ENCODE measurements around the gene TLR6. TPM values are rescaled to one million over a fixed set of nuclear protein-coding genes. Genes with fewer than 3 reads are reported as not detected.
A peak's percentile ranks its signal among the peaks of the same experiment; 100 is the strongest.

Gene TLR6
- total RNA-seq, 1 donor from 2014 or later, result 9.6 TPM

DNA sequence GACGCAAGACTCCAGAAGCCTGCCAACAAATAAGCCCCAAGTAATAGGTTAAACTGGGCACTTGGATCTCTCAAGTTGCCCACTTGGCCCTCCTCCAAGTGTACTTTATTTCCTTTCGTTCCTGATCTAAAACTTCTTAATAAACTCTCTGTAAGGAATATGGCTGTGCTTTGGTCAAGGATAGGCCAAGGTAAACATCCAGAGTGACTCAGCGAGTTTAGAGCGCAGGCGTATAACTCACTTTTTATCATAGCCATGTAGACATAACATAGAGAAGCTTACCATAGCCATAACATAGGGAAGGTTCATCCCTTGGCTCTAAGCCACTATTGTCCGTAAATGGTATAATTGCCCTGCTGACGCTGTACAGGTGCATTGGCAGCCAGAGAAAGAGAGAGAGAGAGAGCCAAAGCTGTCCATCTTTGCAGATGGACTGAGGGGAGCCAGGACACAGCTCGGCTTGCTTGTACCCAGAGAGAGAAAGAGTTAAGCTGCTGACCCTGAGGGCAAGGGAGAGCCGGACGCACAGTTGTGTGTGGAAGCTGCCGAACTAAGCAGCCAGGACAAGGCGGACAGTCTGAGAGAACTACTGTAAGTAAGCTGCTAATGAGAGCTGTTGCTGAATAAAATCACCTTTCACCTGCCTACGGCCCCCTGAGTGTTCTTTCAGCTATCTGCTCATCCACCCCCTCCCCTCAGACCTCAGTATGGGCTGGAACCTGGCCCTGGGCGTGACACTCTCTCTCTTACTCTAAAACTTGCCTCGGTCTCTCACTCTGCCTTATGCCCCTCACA lies 53.9 kb downstream of the TLR6 start:
- Histone ChIP-seq H3K9me3 (no peaks in the 10 kb centered on the region), H3K4me3 (peak overlapping the region; percentile 52), H3K36me3 (peaks cover 16% of the 10 kb centered on the region), H3K27ac (no peak overlapping the region), H3K27me3 (no peaks in the 10 kb centered on the region), H3K4me1 (peaks cover 16% of the 10 kb centered on the region)
- no peak for DNase-seq
- intact Hi-C loops (cut with DNase I), result no loop called here
- TF ChIP-seq, protein P1, sequence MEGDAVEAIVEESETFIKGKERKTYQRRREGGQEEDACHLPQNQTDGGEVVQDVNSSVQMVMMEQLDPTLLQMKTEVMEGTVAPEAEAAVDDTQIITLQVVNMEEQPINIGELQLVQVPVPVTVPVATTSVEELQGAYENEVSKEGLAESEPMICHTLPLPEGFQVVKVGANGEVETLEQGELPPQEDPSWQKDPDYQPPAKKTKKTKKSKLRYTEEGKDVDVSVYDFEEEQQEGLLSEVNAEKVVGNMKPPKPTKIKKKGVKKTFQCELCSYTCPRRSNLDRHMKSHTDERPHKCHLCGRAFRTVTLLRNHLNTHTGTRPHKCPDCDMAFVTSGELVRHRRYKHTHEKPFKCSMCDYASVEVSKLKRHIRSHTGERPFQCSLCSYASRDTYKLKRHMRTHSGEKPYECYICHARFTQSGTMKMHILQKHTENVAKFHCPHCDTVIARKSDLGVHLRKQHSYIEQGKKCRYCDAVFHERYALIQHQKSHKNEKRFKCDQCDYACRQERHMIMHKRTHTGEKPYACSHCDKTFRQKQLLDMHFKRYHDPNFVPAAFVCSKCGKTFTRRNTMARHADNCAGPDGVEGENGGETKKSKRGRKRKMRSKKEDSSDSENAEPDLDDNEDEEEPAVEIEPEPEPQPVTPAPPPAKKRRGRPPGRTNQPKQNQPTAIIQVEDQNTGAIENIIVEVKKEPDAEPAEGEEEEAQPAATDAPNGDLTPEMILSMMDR (IDR thresholded peaks at IDR 0.05), result no peak
- ATAC-seq, result no peak

DNA sequence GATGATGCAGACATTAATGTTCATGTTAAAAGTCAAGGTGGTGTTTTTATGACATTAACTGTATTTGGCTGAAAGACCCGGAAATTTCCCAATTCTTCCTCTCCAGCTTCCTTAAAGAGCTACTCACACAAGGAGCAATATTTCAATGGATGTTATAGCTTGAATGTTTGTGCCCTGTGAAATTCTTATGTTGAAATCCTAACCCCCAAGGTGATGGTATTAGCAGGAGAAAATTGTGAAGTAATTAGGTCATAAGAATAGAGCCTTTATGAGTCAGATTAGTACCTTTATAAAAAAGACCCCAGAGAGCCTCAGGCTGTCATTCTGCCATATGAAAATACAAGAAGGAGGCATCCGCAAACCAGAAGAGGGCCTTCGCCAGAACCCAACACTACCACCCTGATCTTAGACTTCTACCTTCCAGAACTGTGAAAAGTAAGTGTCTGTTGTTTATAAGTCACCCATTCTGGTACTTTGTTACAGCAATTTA lies 55.6 kb downstream of the TLR6 start:
- TF ChIP-seq, protein P1 (IDR thresholded peaks at IDR 0.05), result no peak
- Histone ChIP-seq H3K4me3 (no peak overlapping the region), H3K27ac (no peak overlapping the region), H3K9me3 (no peaks in the 10 kb centered on the region), H3K36me3 (peaks cover 19% of the 10 kb centered on the region), H3K4me1 (peaks cover 13% of the 10 kb centered on the region), H3K27me3 (no peaks in the 10 kb centered on the region)
- intact Hi-C loops (cut with DNase I), result no loop called here
- ATAC-seq (no peak), DNase-seq (no peak)

DNA sequence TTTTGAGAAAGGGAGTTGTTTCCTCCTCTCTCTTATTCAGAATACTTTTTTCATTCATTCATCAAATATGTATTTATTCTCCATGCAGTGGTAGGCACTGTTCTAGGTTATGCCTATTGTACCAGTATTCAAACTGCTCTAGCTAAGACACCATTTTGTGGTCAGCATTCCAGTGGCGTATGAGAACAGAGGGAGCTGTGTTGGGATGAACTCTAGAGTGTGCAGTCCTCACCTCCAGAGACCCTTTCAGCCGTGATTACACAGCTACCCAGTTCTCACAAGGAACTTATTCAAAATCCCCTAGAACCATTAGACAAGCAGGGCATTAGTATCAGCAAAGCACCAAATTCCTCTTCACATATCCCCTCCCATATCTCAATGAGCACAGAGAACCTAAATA lies 56.3 kb downstream of the TLR6 start:
- intact Hi-C loops (cut with DNase I), result no loop called here
- Histone ChIP-seq H3K27me3 (no peaks in the 10 kb centered on the region), H3K36me3 (peaks cover 19% of the 10 kb centered on the region), H3K9me3 (no peaks in the 10 kb centered on the region), H3K27ac (no peak overlapping the region), H3K4me1 (peaks cover 7% of the 10 kb centered on the region), H3K4me3 (no peak overlapping the region)
- TF ChIP-seq, protein P1 (IDR thresholded peaks at IDR 0.05), result no peak
- DNase-seq, result no peak
- no peak for ATAC-seq

DNA sequence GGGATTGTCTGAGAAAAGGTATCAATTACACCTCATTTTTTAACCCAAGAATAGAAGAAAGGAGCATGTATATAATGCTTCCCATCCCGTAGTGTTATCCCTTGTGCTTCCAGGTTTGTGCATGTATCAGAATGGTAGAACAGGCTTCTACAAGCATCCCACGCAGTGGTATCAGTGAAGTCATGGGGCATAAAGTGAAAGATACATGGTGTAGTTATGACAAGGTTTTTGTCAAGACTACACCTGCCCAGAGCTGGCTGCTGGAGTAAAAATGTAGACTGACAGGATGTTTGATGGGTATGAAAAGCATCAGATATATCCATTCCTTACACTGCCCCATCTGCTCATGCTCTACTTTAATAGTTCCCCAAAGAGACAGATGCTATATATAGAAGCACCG lies 61.5 kb downstream of the TLR6 start:
- Histone ChIP-seq H3K4me3 (no peak overlapping the region), H3K4me1 (no peaks in the 10 kb centered on the region), H3K27me3 (no peaks in the 10 kb centered on the region), H3K27ac (no peak overlapping the region), H3K36me3 (peaks cover 19% of the 10 kb centered on the region), H3K9me3 (no peaks in the 10 kb centered on the region)
- no peak for DNase-seq
- TF ChIP-seq, protein P1 (IDR thresholded peaks at IDR 0.05), result no peak
- ATAC-seq, result no peak
- intact Hi-C loops (cut with DNase I), result no loop called here

DNA sequence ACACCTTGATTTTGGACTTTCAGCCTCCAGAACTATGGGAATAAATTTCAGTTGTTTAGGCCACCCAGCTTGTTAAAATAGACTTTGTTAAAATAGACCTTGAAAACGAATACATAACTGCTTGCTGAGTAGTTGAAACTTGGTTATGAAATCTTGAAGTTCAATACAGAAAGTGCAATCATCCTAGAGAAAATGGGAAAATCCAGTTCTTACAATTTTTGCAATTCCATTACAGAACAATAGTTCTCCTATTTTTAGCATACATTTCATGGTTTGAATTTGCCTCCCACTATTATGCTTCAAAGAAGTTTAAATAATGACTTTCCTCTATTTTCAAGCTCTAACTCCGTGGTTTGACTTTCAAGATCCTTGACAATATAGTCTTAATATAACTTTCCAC lies 62.6 kb downstream of the TLR6 start:
- H3K9me3 ChIP-seq, result no peaks in the 10 kb centered on the region
- TF ChIP-seq, protein P1 (IDR thresholded peaks at IDR 0.05), result no peak
- ATAC-seq, result no peak
- DNase-seq, result no peak
- H3K27ac ChIP-seq, result no peak overlapping the region
- no peak overlapping the region for H3K4me3 ChIP-seq
- intact Hi-C loops (cut with DNase I), result no loop called here
- no peaks in the 10 kb centered on the region for H3K4me1 ChIP-seq
- peaks cover 11% of the 10 kb centered on the region for H3K36me3 ChIP-seq
- H3K27me3 ChIP-seq, result no peaks in the 10 kb centered on the region

Data from upper lobe of right lung (tissue), 1 donor.